Measurements from ENCODE around the gene KCTD1.

KCTD1 gene

DNA sequence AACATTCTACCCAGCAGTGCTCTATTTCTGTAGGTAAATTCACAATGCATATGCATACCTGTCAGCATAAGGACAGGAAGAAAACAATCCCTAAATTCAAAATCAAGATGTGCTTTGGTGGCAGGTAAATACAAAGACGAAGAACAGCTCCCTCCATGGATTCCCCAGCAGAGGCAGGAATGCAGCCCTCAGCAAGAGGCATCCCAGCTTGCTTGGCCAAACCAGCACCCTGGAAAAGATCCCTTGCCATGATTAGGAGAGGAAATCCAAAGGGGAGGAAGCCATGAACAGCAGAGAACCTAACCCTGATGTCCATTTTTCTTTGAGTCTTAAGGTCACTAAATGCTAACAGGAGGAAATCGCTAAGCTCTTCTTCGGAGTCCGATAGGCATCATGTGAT is 91.2 kb downstream of the KCTD1 start:
- no peaks in the 10 kb centered on the region; the same call in 1 of the 2 replicates for H3K36me3 ChIP-seq (ENCODE audit: insufficient read depth, low read length)
- no peak overlapping the region for H3K4me3 ChIP-seq (ENCODE audit: low read length, poor library complexity, severe bottlenecking)
- H3K9me3 ChIP-seq (ENCODE audit: insufficient read depth, low read depth, low read length), result no peaks in the 10 kb centered on the region
- no peaks in the 10 kb centered on the region for H3K9me2 ChIP-seq (replicated peaks; ENCODE audit: low read depth, low read length)
- H3F3A ChIP-seq (ENCODE audit: low read depth), result no peaks in the 10 kb centered on the region
- H2AFZ ChIP-seq (ENCODE audit: low read length), result no peak overlapping the region
- H3K4me1 ChIP-seq (ENCODE audit: insufficient read depth, low read length, poor library complexity, severe bottlenecking), result peaks cover 16% of the 10 kb centered on the region
- H3K4me2 ChIP-seq (ENCODE audit: low read depth, low read length, poor library complexity, severe bottlenecking), result no peak overlapping the region
- TF ChIP-seq EZH2phosphoT487 (IDR thresholded peaks at IDR 0.05; ENCODE audit: borderline replicate concordance), result no peak
- no peak for TF ChIP-seq CTCF (conservative IDR thresholded peaks at IDR 0.05; ENCODE audit: low read length)
- H4K20me1 ChIP-seq (ENCODE audit: insufficient read depth, low read length, poor library complexity, severe bottlenecking), result no peaks in the 10 kb centered on the region
- H3K9ac ChIP-seq (ENCODE audit: low read depth, low read length, poor library complexity, severe bottlenecking), result no peak overlapping the region
- no peaks in the 10 kb centered on the region for H3K79me2 ChIP-seq (ENCODE audit: insufficient read depth, low read length)
- no peaks in the 10 kb centered on the region for H3K27me3 ChIP-seq (ENCODE audit: insufficient read depth, low read length, poor library complexity, severe bottlenecking)

DNA sequence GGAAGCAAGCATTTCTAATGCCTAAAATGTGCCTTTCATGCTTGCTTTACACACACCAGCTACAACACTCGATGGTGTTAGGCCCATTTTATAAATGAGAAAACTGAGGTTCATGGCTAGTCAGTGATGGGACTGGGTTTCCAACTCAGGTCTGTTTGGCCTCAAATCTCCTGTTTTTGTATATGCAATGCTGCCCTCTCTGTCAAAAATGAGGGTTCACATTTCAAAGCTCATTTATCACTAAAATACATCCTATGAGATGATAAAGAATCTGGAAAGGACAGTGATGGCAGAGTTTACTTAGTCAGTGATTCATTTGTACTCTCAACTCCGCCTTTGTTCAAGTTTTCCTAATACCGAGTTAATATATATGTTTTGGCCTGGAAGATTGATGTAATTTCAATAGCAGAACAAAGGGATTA is 92.3 kb downstream of the KCTD1 start:
- H3F3A ChIP-seq (ENCODE audit: low read depth), result no peaks in the 10 kb centered on the region
- H3K9ac ChIP-seq (ENCODE audit: low read depth, low read length, poor library complexity, severe bottlenecking), result no peak overlapping the region

DNA sequence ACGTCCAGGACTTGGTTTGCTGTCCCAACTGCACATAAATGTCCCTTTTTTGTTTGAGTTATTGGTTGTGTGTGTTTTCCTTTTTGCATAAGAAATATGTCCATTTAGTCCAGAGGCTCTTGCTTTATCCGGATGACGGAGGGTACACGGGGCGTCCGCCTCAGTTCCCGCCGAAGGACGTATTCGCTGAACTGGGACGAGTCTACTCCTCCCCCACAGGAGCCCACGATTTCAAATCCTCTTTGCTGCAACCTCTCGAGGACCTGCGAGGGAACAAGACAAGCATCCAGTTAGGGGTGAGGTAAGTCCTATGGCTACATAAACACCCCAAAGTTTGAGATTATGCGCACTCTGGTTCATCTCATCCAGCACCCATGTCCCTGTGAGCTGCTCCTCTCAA is 92.7 kb downstream of the KCTD1 start:
- peaks cover 16% of the 10 kb centered on the region for H3K4me1 ChIP-seq (ENCODE audit: insufficient read depth, low read length, poor library complexity, severe bottlenecking)
- no peaks in the 10 kb centered on the region for H3F3A ChIP-seq (ENCODE audit: low read depth)
- H3K4me2 ChIP-seq (ENCODE audit: low read depth, low read length, poor library complexity, severe bottlenecking), result no peak overlapping the region
- H3K36me3 ChIP-seq (ENCODE audit: insufficient read depth, low read length), result no peaks in the 10 kb centered on the region; the same call in 1 of the 2 replicates
- TF ChIP-seq EZH2phosphoT487 (IDR thresholded peaks at IDR 0.05; ENCODE audit: borderline replicate concordance), result no peak
- H3K9me2 ChIP-seq (replicated peaks; ENCODE audit: low read depth, low read length), result no peaks in the 10 kb centered on the region
- no peaks in the 10 kb centered on the region for H3K27me3 ChIP-seq (ENCODE audit: insufficient read depth, low read length, poor library complexity, severe bottlenecking)
- H3K9ac ChIP-seq (ENCODE audit: low read depth, low read length, poor library complexity, severe bottlenecking), result no peak overlapping the region
- no peaks in the 10 kb centered on the region for H3K79me2 ChIP-seq (ENCODE audit: insufficient read depth, low read length)
- no peak overlapping the region for H2AFZ ChIP-seq (ENCODE audit: low read length)
- no peak overlapping the region for H3K4me3 ChIP-seq (ENCODE audit: low read length, poor library complexity, severe bottlenecking)
- no peaks in the 10 kb centered on the region for H3K9me3 ChIP-seq (ENCODE audit: insufficient read depth, low read depth, low read length)
- H4K20me1 ChIP-seq (ENCODE audit: insufficient read depth, low read length, poor library complexity, severe bottlenecking), result no peaks in the 10 kb centered on the region

More for the DNA sequence above, 92.3 kb downstream of the KCTD1 start:
- Histone ChIP-seq H4K20me1 (ENCODE audit: insufficient read depth, low read length, poor library complexity, severe bottlenecking) (no peaks in the 10 kb centered on the region), H3K36me3 (ENCODE audit: insufficient read depth, low read length) (no peaks in the 10 kb centered on the region; the same call in 1 of the 2 replicates), H3K9me2 (replicated peaks; ENCODE audit: low read depth, low read length) (no peaks in the 10 kb centered on the region), H3K79me2 (ENCODE audit: insufficient read depth, low read length) (no peaks in the 10 kb centered on the region), H3K9me3 (ENCODE audit: insufficient read depth, low read depth, low read length) (no peaks in the 10 kb centered on the region), H3K4me3 (ENCODE audit: low read length, poor library complexity, severe bottlenecking) (no peak overlapping the region), H3K4me1 (ENCODE audit: insufficient read depth, low read length, poor library complexity, severe bottlenecking) (peaks cover 16% of the 10 kb centered on the region), H3K27me3 (ENCODE audit: insufficient read depth, low read length, poor library complexity, severe bottlenecking) (no peaks in the 10 kb centered on the region), H3K4me2 (ENCODE audit: low read depth, low read length, poor library complexity, severe bottlenecking) (no peak overlapping the region), H2AFZ (ENCODE audit: low read length) (no peak overlapping the region)
- peak; percentile 47 for TF ChIP-seq CTCF (conservative IDR thresholded peaks at IDR 0.05; ENCODE audit: low read length)
- TF ChIP-seq EZH2phosphoT487 (IDR thresholded peaks at IDR 0.05; ENCODE audit: borderline replicate concordance), result no peak

DNA sequence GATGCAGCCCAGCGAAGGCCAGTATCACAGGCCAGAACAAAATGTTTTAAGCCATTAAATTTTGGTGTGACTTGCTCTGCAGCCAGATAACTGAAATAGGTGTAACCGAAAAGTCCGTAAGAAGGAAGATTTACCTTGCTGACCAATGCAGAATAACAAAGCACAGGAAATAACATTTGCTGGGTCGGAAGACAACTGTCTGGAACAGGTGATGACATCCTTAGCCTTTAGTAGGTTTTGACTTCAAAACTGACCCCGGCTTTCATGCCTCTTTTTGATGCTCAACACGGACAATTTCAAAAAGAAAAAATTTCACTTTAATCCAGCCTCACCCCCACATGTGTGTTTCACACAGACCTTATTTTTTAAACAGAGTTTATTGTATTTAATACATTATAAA is 93.7 kb downstream of the KCTD1 start:
- Histone ChIP-seq H3K4me2 (ENCODE audit: low read depth, low read length, poor library complexity, severe bottlenecking) (no peak overlapping the region), H3K4me1 (ENCODE audit: insufficient read depth, low read length, poor library complexity, severe bottlenecking) (peaks cover 16% of the 10 kb centered on the region), H3K36me3 (ENCODE audit: insufficient read depth, low read length) (no peaks in the 10 kb centered on the region; the same call in 1 of the 2 replicates)

More for the DNA sequence above, 93.7 kb downstream of the KCTD1 start:
- TF ChIP-seq EZH2phosphoT487 (IDR thresholded peaks at IDR 0.05; ENCODE audit: borderline replicate concordance) (no peak), CTCF (conservative IDR thresholded peaks at IDR 0.05; ENCODE audit: low read length) (no peak)
- H3K9me3 ChIP-seq (ENCODE audit: insufficient read depth, low read depth, low read length), result no peaks in the 10 kb centered on the region
- H3K79me2 ChIP-seq (ENCODE audit: insufficient read depth, low read length), result no peaks in the 10 kb centered on the region
- no peaks in the 10 kb centered on the region for H3F3A ChIP-seq (ENCODE audit: low read depth)
- H3K9me2 ChIP-seq (replicated peaks; ENCODE audit: low read depth, low read length), result no peaks in the 10 kb centered on the region
- H3K4me3 ChIP-seq (ENCODE audit: low read length, poor library complexity, severe bottlenecking), result no peak overlapping the region
- no peaks in the 10 kb centered on the region for H3K27me3 ChIP-seq (ENCODE audit: insufficient read depth, low read length, poor library complexity, severe bottlenecking)
- H2AFZ ChIP-seq (ENCODE audit: low read length), result no peak overlapping the region
- H4K20me1 ChIP-seq (ENCODE audit: insufficient read depth, low read length, poor library complexity, severe bottlenecking), result no peaks in the 10 kb centered on the region
- no peak overlapping the region for H3K9ac ChIP-seq (ENCODE audit: low read depth, low read length, poor library complexity, severe bottlenecking)
